Left renal pelvis (tissue), 4 donors: ENCODE measurements around the gene MROH2A. TPM values are rescaled to one million over a fixed set of nuclear protein-coding genes. Genes with fewer than 3 reads are reported as not detected.

Experiments
- DNase-seq, 4 donors: peaks; one replicate each; pipeline ENCODE4 v3.0.0-alpha.2; 2013; ENCODE audit warnings: low read depth in 4 of 4, low spot score in 3 of 4
- polyA plus RNA-seq, 4 donors: library from polyadenylated mRNA; unstranded; fragments of 120-200 nt; gene quantifications; one replicate each; pipeline ENCODE4 v1.2.1, GENCODE V29; 2013; ENCODE audit not compliant: insufficient read length in 4 of 4

Gene MROH2A
- polyA plus RNA-seq, 4 donors = 0.13 to 0.40 (median 0.14) TPM; not detected in 1

GRCh38 chr2:233817361-233817911, 39.3 kb downstream of the MROH2A start:
- no peak for DNase-seq

DNA sequence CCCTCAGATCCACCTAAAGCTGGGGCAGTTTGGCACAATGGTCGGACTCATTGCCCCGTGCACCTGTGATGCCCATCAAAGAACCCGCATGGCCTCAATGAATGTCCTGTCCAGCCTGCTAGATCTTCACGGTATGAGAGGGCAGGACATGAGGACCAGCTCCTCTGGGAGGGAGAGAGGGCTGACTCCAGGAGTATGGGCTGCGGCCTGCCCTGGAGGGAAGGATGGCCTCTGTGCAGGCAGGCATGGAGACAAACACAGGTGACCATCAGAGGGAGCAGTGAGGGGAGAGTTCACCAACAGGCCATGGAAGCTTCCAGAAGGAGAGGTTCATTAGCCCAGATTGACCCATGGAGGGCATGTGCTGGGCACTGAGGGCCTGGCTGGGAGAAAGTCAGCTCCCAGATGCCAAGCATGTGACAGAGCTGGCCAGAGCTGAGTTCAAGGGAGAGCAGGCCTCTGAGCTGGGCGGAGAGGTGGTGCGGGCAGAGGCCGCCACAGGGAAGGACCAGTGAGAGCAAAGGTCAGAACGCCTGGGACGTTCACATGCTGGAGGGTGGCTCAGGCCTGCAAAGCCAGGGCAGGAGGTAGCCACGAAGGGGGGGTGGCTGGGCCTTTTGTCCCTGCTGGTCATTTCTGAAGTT, 40.0 kb downstream of the MROH2A start:
- DNase-seq = no peak

DNA sequence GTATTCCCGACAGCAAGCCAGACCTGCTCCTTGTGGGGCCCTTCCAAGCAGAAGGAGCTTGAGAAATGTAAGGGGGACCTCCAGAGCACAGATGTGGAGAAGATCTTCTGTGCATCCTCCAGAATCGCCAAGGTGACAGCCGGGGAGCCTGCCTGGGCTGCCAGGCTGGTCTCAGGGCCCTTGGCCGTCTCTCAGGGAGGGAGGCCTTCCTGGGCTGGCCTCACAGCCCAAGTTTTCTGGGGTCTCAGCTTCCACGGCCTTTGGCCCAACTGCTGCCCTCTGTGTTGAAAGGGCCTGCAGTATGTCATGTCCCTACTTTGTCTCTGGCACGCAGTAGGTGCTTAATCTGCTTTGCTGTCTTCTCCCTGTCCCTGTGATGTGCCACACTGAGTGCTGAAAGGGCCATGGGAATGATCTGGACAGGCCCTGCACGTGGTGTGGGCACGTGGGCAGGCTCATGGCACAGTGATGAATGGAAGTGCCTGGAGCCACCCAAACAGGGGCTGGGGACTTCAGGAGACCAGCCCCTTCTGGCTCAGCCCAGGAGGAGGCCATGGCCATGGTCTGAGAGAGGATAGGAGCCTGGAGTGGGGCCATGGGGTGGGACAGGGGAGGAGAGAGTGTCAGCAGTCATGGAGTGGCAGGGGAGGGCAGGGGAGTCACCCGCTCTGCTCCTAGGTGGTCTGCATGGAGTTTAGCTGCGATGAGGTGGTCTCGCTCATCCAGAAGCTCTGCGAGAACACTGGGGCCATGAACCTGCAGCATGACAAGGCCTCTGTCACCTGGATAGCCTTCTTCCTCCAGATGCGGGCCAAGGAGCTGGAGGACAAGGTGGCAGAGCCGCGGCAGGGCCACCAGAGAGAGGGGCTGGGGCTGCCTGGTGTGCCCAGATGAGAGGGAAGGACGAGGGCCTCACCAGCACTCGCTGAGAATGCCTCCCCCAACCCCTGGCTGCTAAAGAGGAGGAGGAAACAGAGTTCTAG, 40.8 kb downstream of the MROH2A start:
- no peak for DNase-seq

DNA sequence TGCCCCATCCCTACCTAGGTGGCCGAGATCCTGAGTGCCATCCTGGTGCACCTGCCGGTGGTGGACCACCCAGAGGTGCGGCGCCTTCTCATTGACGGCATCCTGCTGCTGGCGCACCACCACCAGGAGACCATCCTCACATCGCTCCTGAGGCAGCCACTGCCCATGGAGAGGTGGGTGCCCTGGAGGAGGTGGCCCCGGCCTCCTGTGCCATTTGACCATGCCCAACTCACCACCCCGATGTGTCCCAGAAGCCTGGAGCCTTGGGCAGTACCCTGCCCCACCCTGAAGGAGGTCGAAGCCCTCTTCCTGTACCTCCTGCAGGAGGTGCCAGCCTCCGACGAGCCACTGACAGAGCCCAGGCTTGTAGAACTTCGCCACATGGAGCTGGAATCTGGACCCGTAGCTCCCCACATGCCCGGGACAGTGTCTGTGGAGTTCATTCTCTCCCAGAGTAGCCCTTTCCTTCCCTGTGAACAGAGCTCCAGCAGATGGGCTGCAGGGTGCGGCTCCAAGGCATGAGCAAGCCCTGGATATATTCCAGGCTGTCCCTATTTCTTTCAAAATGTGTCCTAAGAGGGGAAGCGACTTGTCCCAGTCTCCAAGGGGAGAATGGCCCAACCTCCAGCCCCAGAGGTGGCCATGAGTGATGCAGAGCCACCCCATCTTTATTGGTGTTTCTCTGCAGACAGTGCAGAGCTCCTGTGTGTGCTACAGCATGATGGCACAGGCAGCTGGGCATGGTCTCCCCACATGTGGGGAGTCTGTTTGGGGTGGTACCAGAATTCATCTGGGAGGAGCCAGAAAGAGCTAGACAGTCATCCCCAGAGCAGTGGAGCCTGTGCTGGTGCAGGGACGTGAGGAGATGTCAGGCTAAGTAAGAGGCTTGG, 42.0 kb downstream of the MROH2A start:
- no peak for DNase-seq

DNA sequence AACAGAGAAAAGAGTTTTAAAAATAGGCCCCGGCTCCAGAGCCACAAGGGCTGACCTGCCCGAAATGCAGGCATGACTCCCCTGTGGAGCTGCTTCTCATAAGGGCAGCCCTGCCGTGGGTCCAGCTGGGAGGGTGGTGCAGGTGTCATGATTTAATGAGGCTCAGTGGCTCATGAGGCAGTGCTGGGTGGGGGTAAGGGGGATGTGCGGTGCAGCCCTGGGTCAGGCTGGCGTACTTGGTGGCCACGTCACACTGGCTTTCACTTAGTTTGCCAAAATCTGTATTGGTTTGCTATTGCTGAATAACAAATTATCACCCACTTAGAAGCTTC, 42.6 kb downstream of the MROH2A start:
- no peak for DNase-seq

GRCh38 chr2:233821196-233821595, 43.1 kb downstream of the MROH2A start:
- no peak for DNase-seq

DNA sequence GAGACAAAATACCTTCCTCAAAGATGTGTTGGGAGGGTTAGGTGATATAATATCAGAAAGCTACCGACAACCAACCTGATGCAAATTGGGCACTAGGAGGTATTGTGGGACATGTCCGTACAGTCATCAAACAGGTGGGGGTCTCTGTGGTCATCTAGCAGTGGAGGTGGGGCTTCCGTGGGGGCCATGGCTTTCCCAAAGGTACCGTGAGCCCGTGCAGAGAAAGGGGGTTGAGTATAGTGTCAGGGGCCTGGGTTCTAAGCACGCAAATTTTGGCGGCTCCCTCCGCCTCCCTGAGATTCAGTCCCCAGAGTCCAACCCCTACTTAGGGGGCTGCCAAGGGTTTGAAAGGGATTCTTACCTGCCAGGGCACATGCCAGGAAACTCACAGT, 43.6 kb downstream of the MROH2A start:
- no peak for DNase-seq

DNA sequence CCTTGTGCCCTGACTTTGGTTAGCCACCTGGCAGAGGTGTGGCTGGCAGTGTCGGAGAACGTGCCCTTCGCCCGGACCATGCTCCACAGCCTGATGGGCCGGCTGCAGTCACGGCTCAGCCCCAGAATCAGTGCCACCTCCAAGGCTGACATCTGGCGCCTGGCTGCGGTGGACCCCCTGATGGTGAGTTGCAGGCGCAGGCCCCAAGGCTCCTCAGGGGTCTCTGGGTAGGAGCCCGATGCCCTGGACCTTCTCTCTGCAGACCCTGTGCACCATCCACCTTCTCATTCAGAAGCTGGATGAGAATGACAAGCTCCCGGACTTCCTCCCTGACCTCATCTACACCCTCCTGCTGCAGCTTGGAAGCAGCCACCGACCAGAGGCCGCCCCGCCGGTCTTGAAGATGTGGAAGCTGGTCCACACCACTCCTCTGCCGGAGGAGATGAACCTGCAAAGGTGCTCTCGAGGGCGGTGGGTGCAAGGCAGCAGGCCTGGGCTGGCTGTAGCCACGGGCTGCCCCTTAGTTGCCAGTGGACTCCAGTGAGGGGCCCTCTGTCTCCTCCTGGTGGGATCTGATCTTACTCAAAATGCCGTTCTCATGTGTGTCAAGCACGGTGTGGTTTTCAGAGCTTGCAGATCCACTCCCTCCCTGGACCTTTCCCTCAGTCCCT, 44.1 kb downstream of the MROH2A start:
- no peak for DNase-seq

DNA sequence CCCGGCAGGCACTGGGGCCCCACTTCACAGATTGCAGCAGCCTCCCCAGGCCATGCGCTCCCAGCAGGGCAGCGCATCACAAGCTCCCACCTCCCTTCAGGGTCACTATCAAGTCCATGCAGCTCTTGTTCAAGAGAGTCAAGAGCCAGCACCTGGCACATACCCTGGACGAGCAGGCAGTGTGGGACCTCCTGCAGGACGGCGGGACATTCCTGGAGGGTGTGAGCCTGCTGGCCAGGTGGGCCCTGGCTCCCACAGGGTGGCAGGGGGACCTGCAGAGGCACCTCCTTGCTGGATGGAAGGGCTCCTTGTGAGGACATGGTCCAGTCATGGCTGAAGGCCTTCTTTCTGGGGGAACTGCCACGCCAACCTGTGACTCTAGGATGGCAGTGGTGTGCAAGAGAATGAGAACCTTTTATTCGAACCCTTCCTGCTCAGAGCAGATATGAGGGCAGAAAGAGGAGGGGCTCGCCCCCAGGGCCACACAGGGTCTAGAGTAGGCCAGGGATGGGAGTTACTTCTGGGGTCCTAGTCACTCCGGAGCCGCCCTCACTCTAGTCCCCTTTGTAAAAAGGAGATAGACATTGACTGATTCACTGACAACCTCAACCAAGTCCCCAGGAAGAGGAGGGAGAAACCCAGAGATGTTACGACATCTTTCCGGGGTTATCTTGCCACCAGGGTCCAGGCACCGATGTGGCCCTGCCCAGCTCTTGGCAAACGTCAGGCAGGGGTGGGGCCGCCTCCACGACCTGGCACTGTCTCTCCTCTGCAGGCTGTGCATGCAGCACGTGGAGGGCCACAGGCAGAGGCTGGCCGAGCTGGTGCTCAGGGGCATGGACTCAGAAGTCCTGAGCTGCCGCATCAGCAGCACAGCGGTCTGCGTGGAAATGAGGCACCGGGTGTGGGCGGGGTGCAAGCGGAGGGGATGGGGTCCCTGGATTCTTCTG, 44.9 kb downstream of the MROH2A start:
- DNase-seq = no peak

DNA sequence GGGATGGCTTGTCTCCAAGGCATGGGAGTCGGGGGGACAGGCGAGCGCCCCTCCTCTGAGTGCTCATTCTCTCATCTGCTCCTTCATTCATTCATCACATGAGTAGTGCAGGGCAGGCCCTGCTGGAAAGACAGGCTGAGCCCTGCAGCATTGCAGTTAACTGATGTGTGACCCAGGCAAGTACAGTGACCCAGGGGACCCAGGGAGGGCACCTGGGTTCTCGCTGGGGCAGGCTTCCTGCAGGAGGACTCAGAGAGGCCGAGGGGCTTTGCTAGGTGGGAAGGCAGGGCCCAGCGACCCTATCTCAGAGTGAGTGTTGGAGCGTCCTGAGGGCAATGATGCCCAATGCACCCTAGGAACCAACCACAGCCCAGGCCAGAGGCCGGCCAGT, 45.6 kb downstream of the MROH2A start:
- DNase-seq = no peak

DNA sequence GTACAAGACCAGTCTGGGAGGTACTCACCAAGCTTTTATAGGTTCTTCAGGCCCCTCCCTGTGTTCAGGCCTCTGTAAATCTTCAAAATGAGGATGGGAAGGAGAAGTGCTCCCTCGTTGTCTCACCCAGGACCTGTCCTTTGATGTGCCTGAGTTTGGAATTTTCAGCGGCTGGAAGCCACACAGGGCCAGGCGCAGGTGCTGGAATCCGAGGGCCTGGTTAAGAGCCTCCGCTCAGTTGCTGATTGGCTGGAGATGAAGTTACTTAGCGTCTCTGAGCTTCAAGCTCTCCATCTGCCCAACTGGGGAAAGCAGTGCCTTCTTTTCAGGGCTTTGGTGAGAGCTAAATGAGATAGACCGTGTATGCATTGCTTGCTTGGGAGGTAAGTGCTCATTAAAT, 46.2 kb downstream of the MROH2A start:
- no peak for DNase-seq

GRCh38 chr2:233828546-233829192, 50.5 kb downstream of the MROH2A start:
- no peak for DNase-seq

GRCh38 chr2:233829193-233830110, 51.3 kb downstream of the MROH2A start:
- DNase-seq = no peak

GRCh38 chr2:233830111-233830802, 52.1 kb downstream of the MROH2A start:
- DNase-seq = no peak

GRCh38 chr2:233831011-233831721, 53.0 kb downstream of the MROH2A start:
- no peak for DNase-seq

DNA sequence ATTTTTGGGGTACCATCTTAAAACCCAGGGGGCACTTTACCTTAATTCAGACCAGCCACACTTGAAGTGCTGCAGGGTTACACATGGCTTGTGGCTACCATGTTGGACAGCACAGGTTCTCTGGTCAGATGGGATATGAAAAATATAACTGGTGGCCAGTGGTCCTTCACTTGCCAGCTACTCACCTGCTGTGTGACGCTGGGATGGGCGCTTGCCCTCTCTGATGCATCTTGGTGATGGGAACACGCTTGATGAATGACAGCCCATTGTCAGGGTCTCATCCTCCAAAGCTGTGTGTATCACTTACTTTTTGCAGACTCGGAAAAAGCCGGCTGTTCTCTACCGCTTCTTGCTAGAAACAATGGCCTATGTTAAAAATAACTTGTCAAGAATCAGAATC, 53.7 kb downstream of the MROH2A start:
- no peak for DNase-seq
